HepG2 (cell line): ENCODE measurements around the gene RPS19BP1. TPM values are rescaled to one million over a fixed set of nuclear protein-coding genes. Genes with fewer than 3 reads are reported as not detected.

ENCODE experiments used
- ARID5B ChIP-seq: IDR thresholded peaks from 2 replicates; pipeline ENCODE4 v1.4.0; 2020; ENCODE audit warnings: mild to moderate bottlenecking, missing genetic modification reagents
- ARNTL ChIP-seq: sonication (generic); formaldehyde crosslinking; IDR thresholded peaks from 2 replicates; pipeline ENCODE4 v1.4.0; 2020; ENCODE audit warnings: mild to moderate bottlenecking, missing genetic modification reagents
- ELF1 ChIP-seq: sonication (generic); formaldehyde crosslinking; IDR thresholded peaks from 2 replicates; pipeline ENCODE4 v1.4.0; 2020; ENCODE audit warnings: missing genetic modification reagents
- ELK4 ChIP-seq: sonication (generic); formaldehyde crosslinking; IDR thresholded peaks from 2 replicates; pipeline ENCODE4 v1.9.0; 2021; ENCODE audit warnings: missing genetic modification reagents, borderline replicate concordance
- GFI1 ChIP-seq: sonication (generic); formaldehyde crosslinking; IDR thresholded peaks from 2 replicates; pipeline ENCODE4 v1.5.0; 2020; ENCODE audit warnings: missing genetic modification reagents, mild to moderate bottlenecking, borderline replicate concordance
- JUN ChIP-seq: sonication (generic); formaldehyde crosslinking; IDR thresholded peaks from 2 replicates; pipeline ENCODE4 v1.4.0; 2020; ENCODE audit warnings: mild to moderate bottlenecking, missing genetic modification reagents
- JUND ChIP-seq: sonication (generic); formaldehyde crosslinking; IDR thresholded peaks from 2 replicates; pipeline ENCODE4 v1.8.0; 2022; ENCODE audit warnings: mild to moderate bottlenecking, missing genetic modification reagents
- NFE2L1 ChIP-seq: sonication (generic); formaldehyde crosslinking; IDR thresholded peaks from 2 replicates; pipeline ENCODE4 v1.4.0; 2020; ENCODE audit warnings: missing genetic modification reagents, mild to moderate bottlenecking, borderline replicate concordance
- PCBP2 ChIP-seq: fragments of 200-400 bp; formaldehyde crosslinking; optimal IDR thresholded peaks from 2 replicates; pipeline ENCODE3; 2018; ENCODE audit warnings: low read length, low read depth; ENCODE audit not compliant: poor library complexity, severe bottlenecking
- RARA ChIP-seq: IDR thresholded peaks from 2 replicates; pipeline ENCODE4 v1.6.1; 2016; ENCODE audit warnings: missing genetic modification reagents, missing compliant biosample characterization
- RBM39 ChIP-seq: fragments of 200-400 bp; formaldehyde crosslinking; IDR thresholded peaks from one replicate; pipeline ENCODE4 v1.6.1; 2018; ENCODE audit warnings: antibody characterized with exemption, mild to moderate bottlenecking, low read depth, low read length; ENCODE audit not compliant: poor library complexity, severe bottlenecking
- THAP9 ChIP-seq: sonication (generic); formaldehyde crosslinking; IDR thresholded peaks from 2 replicates; pipeline ENCODE4; 2020; ENCODE audit warnings: missing genetic modification reagents, mild to moderate bottlenecking, borderline replicate concordance
- U2AF2 ChIP-seq: fragments of 200-400 bp; formaldehyde crosslinking; IDR thresholded peaks from 2 replicates; pipeline ENCODE4 v1.6.1; 2017; ENCODE audit warnings: low read depth, mild to moderate bottlenecking, low read length
- ZBTB1 ChIP-seq: sonication (generic); formaldehyde crosslinking; IDR thresholded peaks from 2 replicates; pipeline ENCODE4 v1.4.0; 2020; ENCODE audit warnings: missing genetic modification reagents, borderline replicate concordance
- ZFP36L1 ChIP-seq: sonication (generic); formaldehyde crosslinking; IDR thresholded peaks from 2 replicates; pipeline ENCODE4 v1.8.0; 2022; ENCODE audit warnings: mild to moderate bottlenecking, missing genetic modification reagents, moderate library complexity
- ZMYM4 ChIP-seq: sonication (generic); formaldehyde crosslinking; IDR thresholded peaks from 2 replicates; pipeline ENCODE4 v1.8.1; 2023; ENCODE audit warnings: mild to moderate bottlenecking, missing genetic modification reagents
- ZNF335 ChIP-seq: sonication (generic); formaldehyde crosslinking; IDR thresholded peaks from 2 replicates; pipeline ENCODE4 v1.4.0; 2020; ENCODE audit warnings: missing genetic modification reagents
- ZNF572 ChIP-seq: sonication (generic); formaldehyde crosslinking; IDR thresholded peaks from 2 replicates; pipeline ENCODE4 v1.5.1; 2020; ENCODE audit warnings: mild to moderate bottlenecking, missing genetic modification reagents
- ZNF772 ChIP-seq: sonication (generic); formaldehyde crosslinking; IDR thresholded peaks from 2 replicates; pipeline ENCODE4 v1.5.0; 2020; ENCODE audit warnings: mild to moderate bottlenecking, missing genetic modification reagents
- polyA plus RNA-seq, 8 experiments: library from polyadenylated mRNA; depleted of rRNA in 3 of 8; stranded (reverse) in 7 of 8; unstranded in 1 of 8; fragments of >200 nt; fragmentation: Illumina TruSeq in 4 of 8; extraction: Trizol in 4 of 8; gene quantifications; 2 replicates each; pipeline versions ENCODE4 v1.2.1 to v1.2.3, GENCODE V29; 2011 to 2016; ENCODE audit warnings: low read depth in 4 of 8, missing spikeins in 1 of 8, mixed read lengths in 1 of 8; ENCODE audit not compliant: insufficient read depth in 1 of 8
- total RNA-seq, 5 experiments: library from RNA; depleted of rRNA; stranded (reverse); fragments of >200 nt; fragmentation: Illumina TruSeq; extraction: Trizol; gene quantifications; 2 replicates each; pipeline ENCODE4 v1.2.3, GENCODE V29; 2016; ENCODE audit warnings: low read depth in 1 of 5
- TF ChIP-seq, protein P1 (sequence below): sonication (generic); formaldehyde crosslinking; IDR thresholded peaks from 2 replicates; pipeline ENCODE4 v1.8.1; 2023; ENCODE audit warnings: missing genetic modification reagents, inconsistent platforms, borderline replicate concordance

The RPS19BP1 gene
- total and polyA plus RNA-seq, 2 of the 13 experiments (the other 11 are each of a cell fraction or from before 2014, with no cell fraction given) = 44.3 to 81.3 TPM

DNA sequence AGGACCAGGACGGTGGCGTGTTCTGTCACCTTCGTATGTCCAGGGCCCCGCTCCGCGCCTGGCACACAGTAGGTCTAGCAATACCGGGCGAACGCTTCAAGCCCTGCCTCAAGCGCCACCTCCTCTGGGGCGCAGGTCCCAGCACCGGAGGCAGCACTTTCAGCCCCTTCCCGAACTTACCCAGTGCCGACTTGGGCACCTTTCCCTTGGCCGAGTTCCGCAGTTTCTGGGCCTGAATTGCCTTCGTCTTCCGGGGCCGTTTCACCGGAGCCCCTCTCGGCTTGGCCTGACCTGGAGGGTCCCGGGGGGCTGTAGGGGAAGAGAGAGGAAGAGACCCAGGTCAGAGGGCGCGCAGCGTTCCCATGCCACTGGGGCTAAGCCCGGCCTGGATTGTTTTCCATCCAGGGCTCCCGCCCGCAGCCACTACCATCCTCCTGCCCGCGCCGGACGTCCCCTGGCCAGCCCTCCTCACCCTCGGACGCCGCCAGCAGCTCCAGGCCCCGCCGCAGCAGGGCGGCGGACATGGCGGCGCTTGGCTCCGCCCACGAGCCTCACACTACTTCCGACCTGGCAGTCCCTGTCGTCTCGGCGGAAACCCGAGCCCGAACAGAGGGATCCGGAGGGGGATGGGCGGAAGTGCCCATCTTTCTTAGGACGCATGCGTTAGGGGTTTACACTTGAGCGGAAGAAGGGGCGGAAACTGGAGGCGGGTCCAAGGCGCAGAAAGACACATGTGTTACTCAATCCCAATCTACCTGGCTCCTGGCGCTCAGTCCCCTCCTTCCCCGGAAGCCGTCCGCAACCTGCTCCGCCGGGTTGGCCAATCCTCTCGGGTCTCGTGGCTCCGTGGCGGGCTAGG is at the start of gene RPS19BP1 (continued):
- TF ChIP-seq JUND (CRISPR knock-in tag) (no peak), RBM39 (no peak), U2AF2 (no peak), ZNF772 (CRISPR knock-in tag) (no peak; the same call in 1 of the 2 replicates), THAP9 (CRISPR knock-in tag) (peak; percentile 79; the same call in 1 of the 2 replicates), ZBTB1 (CRISPR knock-in tag) (no peak), ARNTL (CRISPR knock-in tag) (peak; percentile 71; the same call in 1 of the 2 replicates), JUN (CRISPR knock-in tag) (peak; percentile 40; the same call in 1 of the 2 replicates), ELF1 (peak; percentile 94), ELK4 (CRISPR knock-in tag) (no peak), PCBP2 (no peak), ZMYM4 (CRISPR knock-in tag) (peak; percentile 69), GFI1 (peak; percentile 51; the same call in 1 of the 2 replicates), ZNF572 (CRISPR knock-in tag) (peak; percentile 93), ZNF335 (no peak), ZFP36L1 (CRISPR knock-in tag) (peak; percentile 91), RARA (CRISPR knock-in tag) (0 out of 2 replicates have a peak, but pooled peaks have one; percentile 24), NFE2L1 (CRISPR knock-in tag) (peak; percentile 69), ARID5B (CRISPR knock-in tag) (0 out of 2 replicates have a peak, but pooled peaks have one; percentile 42)
- TF ChIP-seq, protein P1, sequence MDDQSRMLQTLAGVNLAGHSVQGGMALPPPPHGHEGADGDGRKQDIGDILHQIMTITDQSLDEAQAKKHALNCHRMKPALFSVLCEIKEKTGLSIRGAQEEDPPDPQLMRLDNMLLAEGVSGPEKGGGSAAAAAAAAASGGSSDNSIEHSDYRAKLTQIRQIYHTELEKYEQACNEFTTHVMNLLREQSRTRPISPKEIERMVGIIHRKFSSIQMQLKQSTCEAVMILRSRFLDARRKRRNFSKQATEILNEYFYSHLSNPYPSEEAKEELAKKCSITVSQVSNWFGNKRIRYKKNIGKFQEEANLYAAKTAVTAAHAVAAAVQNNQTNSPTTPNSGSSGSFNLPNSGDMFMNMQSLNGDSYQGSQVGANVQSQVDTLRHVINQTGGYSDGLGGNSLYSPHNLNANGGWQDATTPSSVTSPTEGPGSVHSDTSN (CRISPR knock-in tag) = no peak
